GM19397 (cell line): ENCODE measurements around the gene CUEDC2.
A peak's percentile ranks its signal among the peaks of the same experiment; 100 is the strongest.

Source experiments
- ATAC-seq: cut with Tn5 transposase; IDR thresholded peaks from one replicate; pipeline ENCODE4 v1.9.1; 2021; ENCODE audit warnings: mild to moderate bottlenecking, moderate library complexity; ENCODE audit not compliant: unreplicated experiment

Gene CUEDC2

GRCh38 chr10:102432162-102432950 lies at the start of gene CUEDC2:
TSS of gene CUEDC2 (minus strand) at chr10:102432574. CDS start at chr10:102425188, 7,386 bp downstream.
- peak; percentile 83 for ATAC-seq

- no peak for ATAC-seq
Observed at GRCh38 chr10:102480396-102480795, 48.0 kb upstream of the CUEDC2 start.

- no peak for ATAC-seq
Observed at GRCh38 chr10:102479651-102480050, 47.3 kb upstream of the CUEDC2 start.

GRCh38 chr10:102476466-102477141 lies 44.2 kb upstream of the CUEDC2 start:
- ATAC-seq: no peak

GRCh38 chr10:102475451-102476040 lies 43.2 kb upstream of the CUEDC2 start:
- ATAC-seq: no peak

- no peak for ATAC-seq
Observed at GRCh38 chr10:102473445-102474331, 41.3 kb upstream of the CUEDC2 start.

GRCh38 chr10:102470579-102471546 lies 38.5 kb upstream of the CUEDC2 start:
- ATAC-seq: no peak

- ATAC-seq: no peak
Observed at GRCh38 chr10:102468683-102469082, 36.3 kb upstream of the CUEDC2 start.

GRCh38 chr10:102467971-102468438 lies 35.6 kb upstream of the CUEDC2 start:
- no peak for ATAC-seq

- ATAC-seq: no peak
Observed at GRCh38 chr10:102467318-102467717, 34.9 kb upstream of the CUEDC2 start.

- ATAC-seq: no peak
Observed at GRCh38 chr10:102465466-102465865, 33.1 kb upstream of the CUEDC2 start.

- ATAC-seq: no peak
Observed at GRCh38 chr10:102463983-102464382, 31.6 kb upstream of the CUEDC2 start.

GRCh38 chr10:102462512-102463054 lies 30.2 kb upstream of the CUEDC2 start:
- no peak for ATAC-seq

GRCh38 chr10:102461187-102462054 lies 29.0 kb upstream of the CUEDC2 start:
- peak; percentile 90 for ATAC-seq

- ATAC-seq: peak; percentile 26
Observed at GRCh38 chr10:102460836-102461186, 28.4 kb upstream of the CUEDC2 start.

- ATAC-seq: no peak
Observed at GRCh38 chr10:102458656-102459055, 26.3 kb upstream of the CUEDC2 start.

GRCh38 chr10:102457591-102458150 lies 25.3 kb upstream of the CUEDC2 start:
- no peak for ATAC-seq

GRCh38 chr10:102455893-102456471 lies 23.6 kb upstream of the CUEDC2 start:
- ATAC-seq: no peak
